Progenitor cell of endocrine pancreas (in vitro differentiated cells): ENCODE data around the gene ZDHHC3. TPM values are rescaled to one million over a fixed set of nuclear protein-coding genes. Genes with fewer than 3 reads are reported as not detected.

Experiments used
- DNase-seq: peaks from one replicate; pipeline ENCODE4 v3.0.0; 2021; ENCODE audit warnings: low spot score; ENCODE audit not compliant: unreplicated experiment
- H3K27ac Mint-ChIP-seq: 2 replicates; pipeline ENCODE4 v1.8.0; 2021; ENCODE audit warnings: mild to moderate bottlenecking, moderate library complexity, mixed read lengths
- H3K27me3 Mint-ChIP-seq: 2 replicates; pipeline ENCODE4 v1.8.0; 2021; ENCODE audit warnings: mixed read lengths
- H3K36me3 Mint-ChIP-seq: 2 replicates; pipeline ENCODE4 v1.8.0; 2022; ENCODE audit warnings: mixed read lengths; ENCODE audit not compliant: insufficient read depth
- H3K4me1 Mint-ChIP-seq: 2 replicates; pipeline ENCODE4 v1.8.0; 2021; ENCODE audit warnings: low read depth, mixed read lengths
- H3K4me3 Mint-ChIP-seq: 2 replicates; pipeline ENCODE4 v1.8.0; 2021; ENCODE audit warnings: low read depth, mild to moderate bottlenecking, moderate library complexity, mixed read lengths
- H3K9me3 Mint-ChIP-seq: 2 replicates; pipeline ENCODE4 v1.8.0; 2021; ENCODE audit warnings: low read depth, mixed read lengths
- total RNA-seq: library from RNA; stranded (reverse); gene quantifications from 2 replicates; pipeline ENCODE4 v1.2.1, GENCODE V29; 2021
- TF ChIP-seq, protein P1 (sequence below): fragments of 200-600 bp; sonication (generic); IDR thresholded peaks from one replicate; pipeline ENCODE4 v1.5.0; 2021; ENCODE audit warnings: antibody characterized with exemption, mild to moderate bottlenecking; ENCODE audit not compliant: unreplicated experiment

ZDHHC3 gene
- total RNA-seq, 1 donor from 2014 or later = 64.9 TPM

GRCh38 chr3:45002720-45003119, 26.7 kb upstream of the ZDHHC3 start:
- no peak overlapping the region for H3K4me3 Mint-ChIP-seq
- H3K27me3 Mint-ChIP-seq = no peaks in the 10 kb centered on the region
- H3K27ac Mint-ChIP-seq = no peak overlapping the region
- H3K9me3 Mint-ChIP-seq = peaks cover 5% of the 10 kb centered on the region
- H3K4me1 Mint-ChIP-seq = no peaks in the 10 kb centered on the region
- TF ChIP-seq, protein P1, sequence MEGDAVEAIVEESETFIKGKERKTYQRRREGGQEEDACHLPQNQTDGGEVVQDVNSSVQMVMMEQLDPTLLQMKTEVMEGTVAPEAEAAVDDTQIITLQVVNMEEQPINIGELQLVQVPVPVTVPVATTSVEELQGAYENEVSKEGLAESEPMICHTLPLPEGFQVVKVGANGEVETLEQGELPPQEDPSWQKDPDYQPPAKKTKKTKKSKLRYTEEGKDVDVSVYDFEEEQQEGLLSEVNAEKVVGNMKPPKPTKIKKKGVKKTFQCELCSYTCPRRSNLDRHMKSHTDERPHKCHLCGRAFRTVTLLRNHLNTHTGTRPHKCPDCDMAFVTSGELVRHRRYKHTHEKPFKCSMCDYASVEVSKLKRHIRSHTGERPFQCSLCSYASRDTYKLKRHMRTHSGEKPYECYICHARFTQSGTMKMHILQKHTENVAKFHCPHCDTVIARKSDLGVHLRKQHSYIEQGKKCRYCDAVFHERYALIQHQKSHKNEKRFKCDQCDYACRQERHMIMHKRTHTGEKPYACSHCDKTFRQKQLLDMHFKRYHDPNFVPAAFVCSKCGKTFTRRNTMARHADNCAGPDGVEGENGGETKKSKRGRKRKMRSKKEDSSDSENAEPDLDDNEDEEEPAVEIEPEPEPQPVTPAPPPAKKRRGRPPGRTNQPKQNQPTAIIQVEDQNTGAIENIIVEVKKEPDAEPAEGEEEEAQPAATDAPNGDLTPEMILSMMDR = no peak
- H3K36me3 Mint-ChIP-seq = peaks cover 47% of the 10 kb centered on the region
- no peak for DNase-seq

- Mint-ChIP-seq H3K27ac (no peak overlapping the region), H3K27me3 (no peaks in the 10 kb centered on the region), H3K36me3 (peaks cover 45% of the 10 kb centered on the region), H3K4me1 (no peaks in the 10 kb centered on the region), H3K9me3 (peaks cover 5% of the 10 kb centered on the region), H3K4me3 (no peak overlapping the region)
- no peak for DNase-seq
- TF ChIP-seq, protein P1 = no peak
Measured at GRCh38 chr3:45002139-45002660, 26.2 kb upstream of the ZDHHC3 start.

- Mint-ChIP-seq H3K4me3 (no peak overlapping the region), H3K4me1 (peaks cover 4% of the 10 kb centered on the region), H3K27ac (no peak overlapping the region), H3K36me3 (peaks cover 42% of the 10 kb centered on the region), H3K27me3 (no peaks in the 10 kb centered on the region), H3K9me3 (peaks cover 5% of the 10 kb centered on the region)
- TF ChIP-seq, protein P1 = no peak
- DNase-seq = no peak
Measured at GRCh38 chr3:45001738-45002137, 25.8 kb upstream of the ZDHHC3 start.

- peaks cover 13% of the 10 kb centered on the region for H3K4me1 Mint-ChIP-seq
- no peak overlapping the region for H3K27ac Mint-ChIP-seq
- peaks cover 5% of the 10 kb centered on the region for H3K9me3 Mint-ChIP-seq
- H3K4me3 Mint-ChIP-seq = no peak overlapping the region
- no peaks in the 10 kb centered on the region for H3K27me3 Mint-ChIP-seq
- peaks cover 42% of the 10 kb centered on the region for H3K36me3 Mint-ChIP-seq
- TF ChIP-seq, protein P1 = no peak
- DNase-seq = no peak
Measured at GRCh38 chr3:45000823-45001222, 24.8 kb upstream of the ZDHHC3 start.

DNA sequence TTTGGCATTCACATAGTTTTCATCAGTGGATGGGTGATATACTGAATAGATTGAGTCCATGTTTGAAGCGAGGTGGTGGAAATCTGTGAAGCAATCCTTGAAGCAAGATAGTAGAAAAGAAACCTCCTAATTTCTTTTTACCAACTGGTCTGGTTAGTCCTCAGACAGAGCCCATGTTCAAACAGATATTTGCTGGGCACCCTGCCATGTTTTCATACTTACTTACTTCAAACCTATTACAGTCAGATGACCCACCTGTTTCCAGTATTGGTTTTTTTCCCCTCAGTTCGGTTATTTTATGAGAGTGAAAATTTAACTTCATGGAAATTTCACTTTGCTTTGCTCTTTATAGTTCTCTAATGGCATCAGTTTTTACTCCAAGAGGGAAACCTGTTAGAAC, 23.8 kb upstream of the ZDHHC3 start:
- TF ChIP-seq, protein P1 = no peak
- Mint-ChIP-seq H3K4me1 (peaks cover 22% of the 10 kb centered on the region), H3K36me3 (peaks cover 31% of the 10 kb centered on the region), H3K27ac (no peak overlapping the region), H3K27me3 (no peaks in the 10 kb centered on the region), H3K4me3 (no peak overlapping the region), H3K9me3 (peaks cover 3% of the 10 kb centered on the region)
- DNase-seq = no peak
